OCI-LY1 (cell line): ENCODE measurements around the gene TFEC.

ENCODE experiments used
- H2AFZ ChIP-seq: fragments of 200-600 bp; sonication (generic), shearing (Covaris generic); 2 replicates; pipeline ENCODE4 v1.6.0; 2014; ENCODE audit warnings: antibody characterized with exemption, mild to moderate bottlenecking, low read length
- H3F3A ChIP-seq: fragments of 200-600 bp; sonication (generic), shearing (Covaris generic); 2 replicates; pipeline ENCODE4 v1.6.0; 2014; ENCODE audit warnings: mild to moderate bottlenecking, antibody characterized with exemption, low read length, moderate library complexity; ENCODE audit not compliant: insufficient read depth
- H3K27ac ChIP-seq: fragments of 200-600 bp; sonication (generic); 2 replicates; pipeline ENCODE4 v1.5.1; 2014; ENCODE audit warnings: low read length, mixed run types, mild to moderate bottlenecking, low read depth; ENCODE audit not compliant: poor library complexity, severe bottlenecking
- H3K27me3 ChIP-seq: fragments of 200-600 bp; sonication (generic); 2 replicates; pipeline ENCODE4 v1.6.0; 2014; ENCODE audit warnings: antibody characterized with exemption, mild to moderate bottlenecking, low read length, moderate library complexity; ENCODE audit not compliant: insufficient read depth
- H3K36me3 ChIP-seq: fragments of 200-600 bp; sonication (generic); 2 replicates; pipeline ENCODE4 v1.6.1; 2014; ENCODE audit warnings: mild to moderate bottlenecking, antibody characterized with exemption, low read length, moderate library complexity, mixed read lengths; ENCODE audit not compliant: insufficient read depth
- H3K4me1 ChIP-seq: fragments of 200-600 bp; sonication (generic); 2 replicates; pipeline ENCODE4 v1.5.1; 2014; ENCODE audit warnings: mild to moderate bottlenecking, low read length, moderate library complexity; ENCODE audit not compliant: insufficient read depth, severe bottlenecking
- H3K4me2 ChIP-seq: fragments of 200-600 bp; sonication (generic), shearing (Covaris generic); 2 replicates; pipeline ENCODE4 v1.6.1; 2014; ENCODE audit warnings: low read length
- H3K4me3 ChIP-seq: fragments of 200-600 bp; sonication (generic); 2 replicates; pipeline ENCODE4 v1.5.1; 2014; ENCODE audit warnings: low read length, low read depth, mild to moderate bottlenecking, mixed read lengths; ENCODE audit not compliant: poor library complexity, severe bottlenecking
- H3K79me2 ChIP-seq: fragments of 200-600 bp; shearing (Covaris generic); 2 replicates; pipeline ENCODE4 v1.6.1; 2016; ENCODE audit warnings: mixed run types, low read length, mixed read lengths; ENCODE audit not compliant: insufficient read depth
- H3K9ac ChIP-seq: fragments of 200-600 bp; sonication (generic), shearing (Covaris generic); 2 replicates; pipeline ENCODE4 v1.6.1; 2014; ENCODE audit warnings: mild to moderate bottlenecking, low read length, mixed read lengths
- H3K9me2 ChIP-seq: fragments of 200-600 bp; sonication (generic), shearing (Covaris generic); 2 replicates; pipeline ENCODE4 v1.6.1; 2014; ENCODE audit warnings: low read depth, mild to moderate bottlenecking, low read length, mixed read lengths
- H3K9me3 ChIP-seq: fragments of 200-600 bp; shearing (Covaris generic); 2 replicates; pipeline ENCODE4 v1.6.1; 2014; ENCODE audit warnings: low read length, mixed read lengths
- H4K20me1 ChIP-seq: fragments of 200-600 bp; sonication (generic), shearing (Covaris generic); 2 replicates; pipeline ENCODE4 v1.6.0; 2016; ENCODE audit warnings: mild to moderate bottlenecking, low read length; ENCODE audit not compliant: insufficient read depth
- CTCF ChIP-seq: fragments of 200-600 bp; sonication (generic), shearing (Covaris generic); IDR thresholded peaks from 2 replicates; pipeline ENCODE4 v1.5.1; 2017; ENCODE audit warnings: mild to moderate bottlenecking, antibody characterized with exemption, low read length, moderate library complexity, mixed read lengths
- EZH2 ChIP-seq: fragments of 200-600 bp; sonication (generic), shearing (Covaris generic); IDR thresholded peaks from 2 replicates; pipeline ENCODE4 v1.8.0; 2017; ENCODE audit warnings: borderline replicate concordance, mixed run types, mild to moderate bottlenecking, antibody characterized with exemption, low read length, moderate library complexity, mixed read lengths

TFEC gene

GRCh38 chr7:115889669-115889984 is 140.9 kb downstream of the TFEC start:
- H3K27me3 ChIP-seq: no peaks in the 10 kb centered on the region
- H3K4me1 ChIP-seq: no peaks in the 10 kb centered on the region
- no peak overlapping the region for H2AFZ ChIP-seq
- no peak for TF ChIP-seq EZH2
- TF ChIP-seq CTCF: no peak
- H3K9me3 ChIP-seq: no peaks in the 10 kb centered on the region
- no peak overlapping the region for H3K4me2 ChIP-seq
- H3K27ac ChIP-seq: no peak overlapping the region
- no peaks in the 10 kb centered on the region for H3K36me3 ChIP-seq
- no peak overlapping the region for H3K9ac ChIP-seq
- H3K79me2 ChIP-seq: no peaks in the 10 kb centered on the region
- no peak overlapping the region for H3K4me3 ChIP-seq
- H3K9me2 ChIP-seq: no peaks in the 10 kb centered on the region
- H4K20me1 ChIP-seq: no peaks in the 10 kb centered on the region
- H3F3A ChIP-seq: no peaks in the 10 kb centered on the region

- H3K4me2 ChIP-seq: no peak overlapping the region
- H4K20me1 ChIP-seq: no peaks in the 10 kb centered on the region
- no peaks in the 10 kb centered on the region for H3K27me3 ChIP-seq
- no peaks in the 10 kb centered on the region for H3K79me2 ChIP-seq
- TF ChIP-seq CTCF: no peak
- no peak for TF ChIP-seq EZH2
- no peaks in the 10 kb centered on the region for H3K4me1 ChIP-seq
- H2AFZ ChIP-seq: no peak overlapping the region
- no peaks in the 10 kb centered on the region for H3K9me2 ChIP-seq
- no peaks in the 10 kb centered on the region for H3K36me3 ChIP-seq
- no peaks in the 10 kb centered on the region for H3F3A ChIP-seq
- no peak overlapping the region for H3K9ac ChIP-seq
- no peaks in the 10 kb centered on the region for H3K9me3 ChIP-seq
- no peak overlapping the region for H3K4me3 ChIP-seq
- no peak overlapping the region for H3K27ac ChIP-seq
Observed at GRCh38 chr7:115888981-115889668, 141.4 kb downstream of the TFEC start.

GRCh38 chr7:115885550-115885949 is 145.0 kb downstream of the TFEC start:
- H3K4me1 ChIP-seq: no peaks in the 10 kb centered on the region
- H2AFZ ChIP-seq: no peak overlapping the region
- H4K20me1 ChIP-seq: no peaks in the 10 kb centered on the region
- no peaks in the 10 kb centered on the region for H3K9me2 ChIP-seq
- H3K4me2 ChIP-seq: no peak overlapping the region
- no peak for TF ChIP-seq CTCF
- no peak for TF ChIP-seq EZH2
- H3K36me3 ChIP-seq: no peaks in the 10 kb centered on the region
- H3K27ac ChIP-seq: no peak overlapping the region
- no peaks in the 10 kb centered on the region for H3K27me3 ChIP-seq
- H3K9ac ChIP-seq: no peak overlapping the region
- no peaks in the 10 kb centered on the region for H3K79me2 ChIP-seq
- no peak overlapping the region for H3K4me3 ChIP-seq
- no peaks in the 10 kb centered on the region for H3F3A ChIP-seq
- no peaks in the 10 kb centered on the region for H3K9me3 ChIP-seq
